Choroid plexus epithelial cell (primary cell): Measurements from ENCODE around the gene DOCK8.

Experiments
- DNase-seq: peaks from one replicate; pipeline ENCODE4 v3.0.0-alpha.2; 2010; ENCODE audit warnings: low read depth
- H3K4me3 ChIP-seq: 2 replicates; pipeline ENCODE4 v1.5.1; 2011; ENCODE audit warnings: low read depth, mild to moderate bottlenecking, control low read depth, low read length, moderate library complexity
- TF ChIP-seq, protein P1 (sequence below): conservative IDR thresholded peaks from 2 replicates; pipeline ENCODE4 v1.5.1; 2011; ENCODE audit warnings: low read depth, mild to moderate bottlenecking, control low read depth, inconsistent platforms, low read length, moderate library complexity

Gene DOCK8

DNA sequence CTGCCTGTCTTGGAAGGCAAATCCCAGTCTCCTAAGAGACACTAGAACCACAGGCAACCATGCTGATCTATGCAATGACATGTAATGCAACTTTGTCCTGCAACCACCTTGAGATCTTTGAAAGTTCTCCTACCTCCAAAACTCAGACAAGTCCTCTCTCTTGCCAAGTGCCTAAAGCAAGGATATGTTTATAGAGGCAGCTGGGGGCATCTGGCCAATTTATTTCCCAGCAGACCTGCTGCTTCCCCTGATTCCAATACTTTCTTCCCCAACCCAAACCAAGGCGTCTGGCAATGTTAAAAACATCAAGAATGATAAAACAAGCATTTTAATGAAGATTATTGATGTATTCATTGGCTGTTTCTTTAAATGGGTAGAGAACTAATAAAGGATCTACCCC is 138.4 kb downstream of the DOCK8 start:
- no peak overlapping the region for H3K4me3 ChIP-seq
- TF ChIP-seq, protein P1, sequence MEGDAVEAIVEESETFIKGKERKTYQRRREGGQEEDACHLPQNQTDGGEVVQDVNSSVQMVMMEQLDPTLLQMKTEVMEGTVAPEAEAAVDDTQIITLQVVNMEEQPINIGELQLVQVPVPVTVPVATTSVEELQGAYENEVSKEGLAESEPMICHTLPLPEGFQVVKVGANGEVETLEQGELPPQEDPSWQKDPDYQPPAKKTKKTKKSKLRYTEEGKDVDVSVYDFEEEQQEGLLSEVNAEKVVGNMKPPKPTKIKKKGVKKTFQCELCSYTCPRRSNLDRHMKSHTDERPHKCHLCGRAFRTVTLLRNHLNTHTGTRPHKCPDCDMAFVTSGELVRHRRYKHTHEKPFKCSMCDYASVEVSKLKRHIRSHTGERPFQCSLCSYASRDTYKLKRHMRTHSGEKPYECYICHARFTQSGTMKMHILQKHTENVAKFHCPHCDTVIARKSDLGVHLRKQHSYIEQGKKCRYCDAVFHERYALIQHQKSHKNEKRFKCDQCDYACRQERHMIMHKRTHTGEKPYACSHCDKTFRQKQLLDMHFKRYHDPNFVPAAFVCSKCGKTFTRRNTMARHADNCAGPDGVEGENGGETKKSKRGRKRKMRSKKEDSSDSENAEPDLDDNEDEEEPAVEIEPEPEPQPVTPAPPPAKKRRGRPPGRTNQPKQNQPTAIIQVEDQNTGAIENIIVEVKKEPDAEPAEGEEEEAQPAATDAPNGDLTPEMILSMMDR: no peak
- DNase-seq: no peak

DNA sequence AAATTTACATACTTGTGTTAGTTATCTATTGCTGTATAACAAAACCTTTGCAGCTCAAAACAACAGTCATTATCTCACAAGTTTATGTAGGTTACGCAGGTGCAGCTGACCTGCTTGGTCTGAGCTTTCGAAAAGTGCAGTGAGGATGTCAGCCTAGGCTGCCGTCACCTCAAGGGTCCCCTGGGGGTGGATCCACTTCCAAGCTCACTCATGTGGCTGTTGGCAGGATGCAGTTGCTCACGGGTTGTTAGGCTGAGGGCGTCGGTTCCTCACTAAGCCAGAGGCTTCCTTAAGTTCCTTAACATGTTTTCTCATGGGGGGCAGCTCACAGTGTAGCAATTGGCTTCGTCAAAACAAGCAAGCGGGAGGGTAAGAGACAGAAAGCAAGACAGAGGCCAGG is 139.8 kb downstream of the DOCK8 start:
- no peak overlapping the region for H3K4me3 ChIP-seq
- DNase-seq: no peak
- TF ChIP-seq, protein P1: no peak

DNA sequence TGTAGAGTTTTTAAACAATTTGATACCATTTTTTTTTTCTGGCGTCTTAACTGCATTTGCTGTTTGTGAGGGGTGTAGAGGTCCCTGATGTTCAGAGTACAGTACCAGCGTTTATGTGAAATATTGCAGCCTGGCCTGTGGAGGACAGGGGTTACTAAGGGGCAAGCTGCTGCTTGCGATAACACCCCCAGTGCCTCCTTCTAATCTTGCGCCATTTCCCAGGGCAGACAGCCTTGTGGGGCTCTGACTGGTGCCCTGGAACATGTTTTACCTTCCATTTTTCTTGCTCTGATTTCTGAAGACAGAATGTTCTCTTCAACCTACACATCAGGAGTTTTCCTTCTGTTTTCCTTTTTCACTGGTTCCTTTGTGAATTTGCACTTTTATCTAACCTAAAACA is 142.9 kb downstream of the DOCK8 start:
- no peak for DNase-seq
- TF ChIP-seq, protein P1: no peak
- H3K4me3 ChIP-seq: no peak overlapping the region

DNA sequence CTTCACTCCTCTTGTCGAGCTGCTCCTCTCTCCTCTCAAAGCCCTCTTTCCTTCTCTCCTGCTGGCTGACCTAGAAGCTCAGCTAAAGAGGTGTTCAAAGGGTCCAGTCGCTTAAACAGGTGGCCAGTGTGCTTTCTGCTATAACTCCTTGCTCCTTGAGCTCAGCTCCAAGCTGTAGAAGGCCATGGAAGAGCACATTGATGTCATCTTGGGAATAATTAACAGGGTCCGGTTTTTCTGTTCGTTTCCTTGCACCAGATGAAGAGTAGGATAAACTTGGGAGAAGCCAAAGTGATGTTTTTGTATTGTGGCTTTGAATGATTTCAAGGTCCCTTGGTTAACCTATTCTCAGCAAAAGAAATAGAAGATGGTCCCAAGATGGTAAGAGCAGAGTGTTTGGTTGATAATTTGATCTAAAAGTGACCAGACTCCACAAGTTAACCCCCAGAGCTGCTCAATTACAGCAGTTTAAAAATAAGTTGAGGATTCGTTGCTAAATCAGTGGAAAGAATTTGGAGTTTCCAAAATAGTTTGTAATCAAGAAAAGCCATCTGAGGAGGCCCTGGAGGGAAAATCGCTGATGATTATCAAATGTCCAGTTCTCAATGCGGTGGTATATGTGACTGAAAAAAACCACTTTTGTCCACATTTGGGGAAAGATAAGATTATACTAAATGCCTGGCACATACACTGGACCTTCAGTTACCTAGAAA is 148.1 kb downstream of the DOCK8 start:
- TF ChIP-seq, protein P1: no peak
- no peak overlapping the region for H3K4me3 ChIP-seq
- no peak for DNase-seq

DNA sequence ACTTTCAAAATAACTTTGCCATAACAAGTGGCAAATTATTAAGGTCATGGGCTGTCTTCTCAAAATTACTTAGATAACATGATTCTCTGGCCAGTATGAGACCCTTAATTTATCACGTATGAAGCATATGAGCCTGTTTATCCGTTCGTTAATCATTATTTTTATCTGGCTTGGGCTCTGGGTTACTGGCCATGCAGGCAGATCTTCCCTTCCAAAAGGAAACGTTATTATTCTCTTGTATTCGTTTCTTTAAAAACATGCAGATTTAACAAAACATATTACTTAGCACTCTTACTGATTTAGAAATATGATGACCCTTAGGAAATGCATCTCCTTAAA is 148.6 kb downstream of the DOCK8 start:
- H3K4me3 ChIP-seq: no peak overlapping the region
- TF ChIP-seq, protein P1: no peak
- no peak for DNase-seq

DNA sequence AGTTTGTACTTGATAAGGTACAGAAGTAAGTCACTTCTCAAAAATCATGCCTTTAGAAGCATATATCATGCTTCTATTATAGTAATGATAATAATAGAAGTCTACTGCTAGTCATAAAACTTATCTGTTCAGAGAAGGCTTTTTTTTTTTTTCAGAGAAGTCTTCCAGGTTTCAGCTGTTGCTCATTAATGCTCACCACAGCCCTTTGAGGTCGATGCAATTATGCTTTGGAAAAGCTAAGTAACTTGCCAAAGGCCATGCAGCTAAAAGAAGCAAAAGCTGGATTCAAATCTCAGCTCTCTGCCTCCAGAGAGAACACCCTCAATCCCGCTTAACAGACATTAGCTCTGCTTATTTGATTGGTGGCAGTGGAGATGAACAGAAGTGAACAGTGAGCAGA is 150.8 kb downstream of the DOCK8 start:
- no peak for DNase-seq
- TF ChIP-seq, protein P1: no peak
- no peak overlapping the region for H3K4me3 ChIP-seq

DNA sequence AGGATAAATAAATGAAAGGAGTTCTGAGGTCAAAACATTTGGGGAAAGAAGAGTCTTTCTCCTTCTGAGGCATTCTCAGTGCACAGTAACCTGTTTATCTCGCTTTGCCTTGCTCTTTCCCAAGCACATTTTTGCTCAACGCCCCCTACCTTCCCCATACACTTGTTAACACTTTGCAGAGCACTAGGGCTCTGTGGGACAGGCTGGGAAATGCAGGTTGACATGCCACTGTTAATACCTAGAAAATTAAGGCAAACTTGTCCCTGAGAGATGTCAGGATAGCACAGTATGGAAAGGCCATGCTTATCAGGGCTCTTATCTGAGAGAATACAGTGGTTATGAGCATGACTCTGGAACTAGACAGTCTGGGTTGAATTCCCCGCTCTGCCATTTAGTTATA is 152.0 kb downstream of the DOCK8 start:
- no peak overlapping the region for H3K4me3 ChIP-seq
- TF ChIP-seq, protein P1: no peak
- DNase-seq: no peak
